Erythroblast (primary cell): Measurements from ENCODE around the gene RANGRF.

ENCODE experiments used
- GATA1 ChIP-seq: IDR thresholded peaks from 2 replicates; pipeline ENCODE4 v1.6.1; 2011; ENCODE audit warnings: low read depth, mild to moderate bottlenecking, control low read depth, low read length, moderate library complexity
- POLR2A ChIP-seq: IDR thresholded peaks from 2 replicates; pipeline ENCODE4 v1.6.1; 2011; ENCODE audit warnings: mild to moderate bottlenecking, low read length

GRCh38 chr17:8266648-8267479 is 21.6 kb upstream of the RANGRF start:
- TF ChIP-seq POLR2A (no peak), GATA1 (no peak)
